ENCODE results near the gene PLEKHM2. TPM values are rescaled to one million over a fixed set of nuclear protein-coding genes. Genes with fewer than 3 reads are reported as not detected.

Gene PLEKHM2
- total RNA-seq, 1 donor: 132 TPM

GRCh38 chr1:15734296-15734695 lies 50.2 kb downstream of the PLEKHM2 start:
- no peak overlapping the region for H3K4me3 ChIP-seq (ENCODE audit: insufficient read depth, low read length)

GRCh38 chr1:15734901-15735300 lies 50.8 kb downstream of the PLEKHM2 start:
- H3K27ac ChIP-seq (ENCODE audit: low read depth, low read length): no peak overlapping the region
- H3K4me3 ChIP-seq (ENCODE audit: insufficient read depth, low read length): no peak overlapping the region
- H3K36me3 ChIP-seq (ENCODE audit: insufficient read depth, low read length): peaks cover 34% of the 10 kb centered on the region
- TF ChIP-seq CTCF (IDR thresholded peaks at IDR 0.05; ENCODE audit: extremely low read depth, low read depth, low read length): no peak
- no peaks in the 10 kb centered on the region for H3K27me3 ChIP-seq (ENCODE audit: insufficient read depth, low read length)
- no peaks in the 10 kb centered on the region for H4K20me1 ChIP-seq (ENCODE audit: insufficient read depth, low read length)
- no peaks in the 10 kb centered on the region for H3K79me2 ChIP-seq (ENCODE audit: insufficient read depth, low read length)
- no peak overlapping the region for H2AFZ ChIP-seq (ENCODE audit: low read length)
- H3K4me2 ChIP-seq (ENCODE audit: insufficient read depth, low read length): no peak overlapping the region
- no peaks in the 10 kb centered on the region for H3K4me1 ChIP-seq (ENCODE audit: insufficient read depth, low read length)
- no peaks in the 10 kb centered on the region for H3K9me3 ChIP-seq (ENCODE audit: low read depth, low read length)
- peak; percentile 74 for DNase-seq (ENCODE audit: insufficient read length, low spot score, missing footprints)

More at GRCh38 chr1:15734296-15734695, 50.2 kb downstream of the PLEKHM2 start:
- no peaks in the 10 kb centered on the region for H3K79me2 ChIP-seq (ENCODE audit: insufficient read depth, low read length)
- peaks cover 39% of the 10 kb centered on the region for H3K36me3 ChIP-seq (ENCODE audit: insufficient read depth, low read length)
- DNase-seq (ENCODE audit: insufficient read length, low spot score, missing footprints): peak; percentile 71
- H3K4me2 ChIP-seq (ENCODE audit: insufficient read depth, low read length): no peak overlapping the region
- no peaks in the 10 kb centered on the region for H3K4me1 ChIP-seq (ENCODE audit: insufficient read depth, low read length)
- TF ChIP-seq CTCF (IDR thresholded peaks at IDR 0.05; ENCODE audit: extremely low read depth, low read depth, low read length): no peak
- no peak overlapping the region for H3K27ac ChIP-seq (ENCODE audit: low read depth, low read length)
- no peaks in the 10 kb centered on the region for H4K20me1 ChIP-seq (ENCODE audit: insufficient read depth, low read length)
- H3K27me3 ChIP-seq (ENCODE audit: insufficient read depth, low read length): no peaks in the 10 kb centered on the region
- no peak overlapping the region for H2AFZ ChIP-seq (ENCODE audit: low read length)
- no peaks in the 10 kb centered on the region for H3K9me3 ChIP-seq (ENCODE audit: low read depth, low read length)

- Histone ChIP-seq H3K9me3 (ENCODE audit: low read depth, low read length) (no peaks in the 10 kb centered on the region), H3K4me1 (ENCODE audit: insufficient read depth, low read length) (no peaks in the 10 kb centered on the region), H3K4me2 (ENCODE audit: insufficient read depth, low read length) (no peak overlapping the region)
These were observed 51.4 kb downstream of the PLEKHM2 start for GRCh38 chr1:15735304-15736037.

More at GRCh38 chr1:15735304-15736037, 51.4 kb downstream of the PLEKHM2 start:
- Histone ChIP-seq H3K4me3 (ENCODE audit: insufficient read depth, low read length) (no peak overlapping the region), H3K27me3 (ENCODE audit: insufficient read depth, low read length) (no peaks in the 10 kb centered on the region), H4K20me1 (ENCODE audit: insufficient read depth, low read length) (no peaks in the 10 kb centered on the region), H2AFZ (ENCODE audit: low read length) (no peak overlapping the region), H3K36me3 (ENCODE audit: insufficient read depth, low read length) (peaks cover 31% of the 10 kb centered on the region), H3K79me2 (ENCODE audit: insufficient read depth, low read length) (no peaks in the 10 kb centered on the region), H3K27ac (ENCODE audit: low read depth, low read length) (no peak overlapping the region)
- peak; percentile 79 for DNase-seq (ENCODE audit: insufficient read length, low spot score, missing footprints)
- TF ChIP-seq CTCF (IDR thresholded peaks at IDR 0.05; ENCODE audit: extremely low read depth, low read depth, low read length): no peak

All from osteoblast (primary cell).